Activated CD4-positive, CD25-positive, alpha-beta regulatory T cell treated with anti-CD3 and anti-CD28 coated beads, Interleukin-2, amount 50 U/mL, for 16 hours (primary cell): ENCODE results near the gene CCDC188.

Experiments used
- DNase-seq: peaks from one replicate; pipeline ENCODE4 v3.0.0-alpha.2; 2020; ENCODE audit warnings: low read depth, low spot score

CCDC188 gene

DNA sequence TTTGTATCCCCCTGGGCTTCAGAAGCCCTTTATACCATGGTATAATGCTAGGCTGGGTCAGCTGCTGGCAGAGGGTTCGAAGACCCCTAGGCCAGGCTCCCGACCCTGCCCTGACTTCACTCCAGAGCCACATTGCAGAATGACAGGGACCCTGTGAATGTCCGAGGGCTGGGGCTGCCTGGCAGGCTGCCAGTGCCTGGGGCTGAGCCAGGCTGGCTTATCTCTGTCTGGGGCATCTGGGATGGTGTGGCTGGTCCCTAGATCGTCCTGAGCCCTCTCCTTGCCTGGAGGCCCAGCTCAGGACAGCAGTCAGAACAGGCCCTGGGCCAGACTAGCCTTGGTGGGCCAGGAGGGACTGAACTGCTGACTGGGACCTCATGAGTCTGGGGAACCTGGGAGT is 15.6 kb downstream of the CCDC188 start:
- DNase-seq: no peak

- DNase-seq: no peak
These were observed 16.8 kb downstream of the CCDC188 start for GRCh38 chr22:20133930-20134549.

DNA sequence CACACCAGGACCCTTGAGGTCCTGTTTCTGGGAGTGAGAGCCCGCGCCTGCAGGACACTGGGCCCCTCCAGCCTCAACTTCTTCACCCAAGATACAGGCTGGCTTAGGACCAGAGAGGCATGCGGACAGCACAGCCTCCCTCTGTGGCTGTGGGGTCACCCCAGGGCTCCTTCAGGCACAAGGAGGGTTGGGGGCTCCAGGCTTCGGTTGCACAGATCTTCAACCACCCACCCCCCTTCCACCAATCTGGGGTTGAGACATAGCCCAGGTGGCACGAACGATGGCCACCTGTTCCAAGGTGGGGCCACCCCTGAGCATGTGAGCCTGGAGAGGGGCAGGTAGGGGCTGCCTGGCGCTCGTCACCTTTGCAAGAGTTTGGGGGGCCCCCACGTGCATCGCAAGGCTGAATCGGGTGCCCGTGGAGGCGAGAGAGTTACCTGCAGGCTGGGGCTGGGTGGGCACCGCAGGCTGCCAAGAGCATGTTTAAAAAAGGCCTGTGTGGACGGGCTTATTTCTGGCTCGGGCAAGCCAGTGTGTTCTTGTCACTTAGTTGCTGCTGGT is 18.1 kb downstream of the CCDC188 start:
- no peak for DNase-seq

- no peak for DNase-seq
These were observed 18.8 kb downstream of the CCDC188 start for GRCh38 chr22:20131859-20132685.

GRCh38 chr22:20131597-20131858 is 19.3 kb downstream of the CCDC188 start, which contains the start of gene ZDHHC8:
TSS of gene ZDHHC8 (plus strand) at chr22:20131804. CDS start at chr22:20131948, 144 bp downstream.
- DNase-seq: no peak

GRCh38 chr22:20130731-20131596 is 19.9 kb downstream of the CCDC188 start:
- peak; percentile 68 for DNase-seq

- DNase-seq: no peak
These were observed 20.5 kb downstream of the CCDC188 start for GRCh38 chr22:20130319-20130718.

DNA sequence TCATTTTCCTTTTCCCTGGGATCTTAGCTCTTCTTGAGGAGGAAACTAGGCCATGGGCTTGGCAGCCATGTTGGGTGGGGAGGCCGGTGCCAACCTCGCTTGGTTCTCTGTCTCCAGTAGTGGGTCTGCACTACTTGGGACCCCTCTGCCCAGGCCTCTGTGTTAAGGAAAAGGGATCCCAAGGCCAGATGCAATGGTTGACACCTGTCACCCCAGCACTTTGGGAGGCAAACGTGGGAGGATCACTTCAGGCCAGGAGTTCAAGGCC is 21.2 kb downstream of the CCDC188 start:
- DNase-seq: no peak

DNA sequence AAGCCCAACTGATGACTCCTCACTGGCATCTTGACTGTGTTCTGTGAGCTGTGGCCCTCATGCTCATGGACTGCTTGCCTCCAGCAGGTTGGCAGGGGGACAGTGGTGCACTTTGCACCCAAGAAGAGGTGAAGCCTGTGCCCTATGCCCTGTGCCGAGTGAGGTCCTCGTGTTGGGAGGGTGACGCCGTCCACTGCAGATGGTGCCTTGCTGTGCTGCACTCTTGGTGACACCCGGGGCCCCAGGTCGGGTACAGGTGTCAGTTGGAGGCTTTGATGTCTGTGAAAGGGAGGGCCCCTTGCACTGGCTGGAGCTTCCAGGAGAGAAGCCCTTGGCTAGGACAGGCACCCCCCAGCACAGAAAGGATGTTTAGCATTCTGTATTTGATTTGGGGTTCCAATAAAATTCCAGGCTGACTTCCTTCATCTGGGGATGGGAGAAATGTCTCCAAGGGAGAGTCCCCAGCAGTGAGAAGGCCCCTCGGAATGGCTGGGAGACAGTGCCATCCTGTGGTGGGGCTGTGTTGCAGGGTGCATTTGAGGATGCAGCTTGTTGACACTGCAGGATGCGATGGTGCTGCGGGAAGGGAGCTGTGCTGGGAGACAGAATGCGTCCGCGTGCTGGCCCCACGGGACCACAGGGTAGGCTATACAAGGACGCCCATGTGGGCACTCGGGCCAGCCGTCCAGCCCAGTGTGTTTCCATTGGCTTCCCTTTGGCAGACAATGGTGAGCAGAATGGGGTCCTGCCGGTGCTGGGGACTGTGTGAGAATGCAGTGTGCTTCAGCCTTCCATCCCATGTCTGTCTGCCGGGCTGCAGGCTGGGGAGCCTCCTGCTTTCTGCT is 21.7 kb downstream of the CCDC188 start:
- no peak for DNase-seq

DNA sequence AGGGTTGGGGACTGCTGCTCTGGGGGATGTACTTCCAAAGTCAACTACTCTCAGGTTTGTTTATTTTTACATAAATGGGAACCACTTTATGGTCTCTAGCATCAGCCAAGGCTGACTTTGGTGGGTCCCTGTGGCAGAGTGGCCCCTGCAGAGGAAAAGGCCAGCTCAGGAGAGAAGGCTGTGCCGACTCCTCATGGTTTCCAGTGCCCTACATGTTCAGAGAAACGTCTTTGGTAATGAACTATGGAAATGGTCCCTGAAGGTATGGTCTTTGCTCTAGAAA is 22.3 kb downstream of the CCDC188 start:
- no peak for DNase-seq

GRCh38 chr22:20127869-20128618 is 22.8 kb downstream of the CCDC188 start:
- DNase-seq: no peak

DNA sequence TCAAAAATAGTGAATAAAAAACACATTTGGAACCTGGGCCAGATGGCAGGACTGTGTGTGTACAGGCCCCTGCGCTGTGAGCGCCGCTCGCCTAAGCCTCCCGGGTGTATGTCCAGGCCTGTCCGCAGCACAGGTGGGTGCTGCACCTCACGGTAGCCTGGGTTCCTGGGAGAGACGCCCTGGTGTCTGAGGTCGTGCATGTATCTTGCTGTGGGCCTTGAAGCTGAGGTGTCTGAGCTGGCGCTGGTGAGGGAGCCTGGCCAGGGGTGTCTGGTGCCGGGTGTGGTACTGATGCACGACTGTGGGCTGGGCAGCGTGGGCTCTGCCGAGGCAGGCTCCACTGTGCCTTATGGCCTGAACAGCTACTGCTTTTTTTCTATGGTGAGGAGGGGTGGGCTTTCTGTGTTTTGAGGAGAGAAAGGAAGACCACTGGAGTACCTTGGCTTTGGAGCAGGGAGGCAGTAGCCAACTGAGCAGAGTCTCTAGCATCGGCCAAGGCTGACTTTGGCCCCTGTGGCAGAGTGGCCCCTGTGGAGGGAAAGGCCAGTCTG is 23.5 kb downstream of the CCDC188 start:
- DNase-seq: no peak

DNA sequence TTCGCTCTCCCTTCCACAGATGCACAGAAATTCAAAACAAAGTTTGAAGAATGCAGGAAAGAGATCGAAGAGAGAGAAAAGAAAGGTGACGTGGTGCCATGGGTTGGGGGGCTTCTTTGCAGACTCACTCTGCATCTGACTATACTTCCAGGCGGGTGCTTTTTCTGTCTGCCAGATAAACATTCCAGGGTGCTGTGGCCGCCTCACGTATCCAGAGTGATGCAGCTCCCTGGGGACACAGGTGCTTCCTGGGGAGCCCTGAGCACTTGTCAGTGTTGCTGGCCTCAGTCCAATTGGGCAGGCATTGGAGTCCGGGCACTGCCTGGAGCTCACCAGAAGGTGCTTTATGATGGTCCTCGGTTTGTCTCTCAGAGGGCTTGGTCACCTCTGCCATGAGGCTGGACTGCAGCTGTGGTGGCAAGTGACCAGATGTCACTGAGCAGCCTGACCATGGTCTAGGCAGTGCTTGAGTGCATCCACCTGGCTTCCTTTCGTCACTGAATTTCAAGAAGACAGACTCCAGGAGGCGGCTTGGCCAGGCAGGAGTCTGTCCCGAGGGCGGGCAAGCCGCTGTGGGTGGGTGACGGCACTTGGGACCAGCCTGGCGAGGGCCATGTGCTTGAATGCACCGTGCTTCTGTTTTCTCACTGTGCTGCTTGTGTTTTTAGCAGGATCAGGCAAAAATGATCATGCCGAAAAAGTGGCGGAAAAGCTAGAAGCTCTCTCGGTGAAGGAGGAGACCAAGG is 24.4 kb downstream of the CCDC188 start:
- no peak for DNase-seq

DNA sequence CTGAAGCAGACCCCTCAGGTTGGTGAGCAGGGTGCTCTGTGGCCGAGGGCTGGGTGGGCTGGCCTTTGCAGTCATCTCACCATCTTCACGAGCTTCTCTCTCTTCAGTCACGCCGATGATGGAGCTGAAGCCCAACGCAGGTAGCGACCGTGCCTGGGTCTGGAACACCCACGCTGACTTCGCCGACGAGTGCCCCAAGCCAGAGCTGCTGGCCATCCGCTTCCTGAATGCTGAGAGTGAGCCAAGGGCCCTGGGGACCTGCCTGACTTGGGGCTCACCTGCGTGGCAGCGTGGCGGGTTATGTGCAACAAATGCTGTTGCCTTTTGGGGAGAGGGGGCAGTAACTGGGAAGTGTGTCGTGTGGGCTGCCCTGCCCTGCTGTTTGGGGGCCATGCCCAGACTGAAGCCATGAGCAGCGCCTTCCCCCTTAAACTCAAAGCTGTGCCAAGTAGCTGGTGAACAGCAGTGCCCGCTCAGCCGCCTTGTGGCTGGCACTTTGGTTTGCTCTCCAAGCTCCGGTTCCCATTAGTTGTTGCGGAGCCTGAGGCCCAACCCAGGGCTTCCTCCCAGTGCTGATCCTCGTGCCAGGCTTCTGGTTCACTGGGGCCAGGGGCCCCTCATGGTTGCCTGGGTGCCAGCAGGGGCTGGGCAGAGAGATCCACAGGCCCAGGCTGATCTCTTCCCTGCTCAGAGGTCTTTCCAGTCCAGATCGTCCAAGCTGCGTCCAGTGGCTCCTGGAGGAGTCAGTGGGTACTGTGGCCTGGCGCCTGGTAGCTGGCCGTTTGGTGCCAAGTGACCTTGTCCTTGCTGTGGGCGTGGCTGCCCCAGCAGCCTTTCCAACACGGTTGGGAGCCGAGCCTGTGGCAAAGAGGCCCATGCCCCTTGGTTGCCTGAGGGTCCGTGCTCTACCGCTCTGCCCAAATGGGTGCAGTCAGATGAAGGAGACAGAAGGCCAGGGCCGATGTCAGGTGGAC is 25.4 kb downstream of the CCDC188 start:
- DNase-seq: no peak

GRCh38 chr22:20124083-20124787 is 26.6 kb downstream of the CCDC188 start:
- DNase-seq: no peak

- no peak for DNase-seq
These were observed 27.3 kb downstream of the CCDC188 start for GRCh38 chr22:20123366-20124082.

DNA sequence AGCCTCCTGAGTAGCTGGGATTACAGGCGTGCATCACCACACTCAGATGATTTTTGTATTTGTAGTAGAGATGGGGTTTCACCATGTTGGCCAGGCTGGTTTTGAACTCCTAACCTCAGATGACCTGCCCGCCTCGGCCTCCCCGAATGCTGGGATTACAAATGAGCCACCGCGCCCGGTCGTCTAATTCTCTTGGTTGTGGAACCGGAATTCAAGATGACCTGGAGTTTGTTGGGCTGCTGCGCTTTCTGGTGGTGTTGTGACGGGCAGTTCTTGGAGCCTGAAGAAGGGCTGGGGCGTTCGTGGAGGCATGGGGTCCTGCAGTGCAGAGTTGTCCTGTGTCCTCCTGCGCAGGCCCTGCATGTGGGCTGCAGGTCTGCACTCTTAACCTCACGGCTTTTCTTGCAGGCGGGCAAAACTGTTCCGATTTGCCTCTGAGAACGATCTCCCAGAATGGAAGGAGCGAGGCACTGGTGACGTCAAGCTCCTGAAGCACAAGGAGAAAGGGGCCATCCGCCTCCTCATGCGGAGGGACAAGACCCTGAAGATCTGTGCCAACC is 28.9 kb downstream of the CCDC188 start:
- no peak for DNase-seq
